Heart left ventricle (tissue), 13 donors: ENCODE data around the gene SEMA5B.

ENCODE experiments used
- POLR2A ChIP-seq, 2 donors: fragments of 450-650 bp; IDR thresholded peaks; one replicate each; pipeline ENCODE4 v1.6.1; 2017; ENCODE audit warnings: antibody characterized with exemption in 2 of 2, mild to moderate bottlenecking in 2 of 2, moderate library complexity in 2 of 2
- TF ChIP-seq, protein P1 (sequence below), 12 donors: fragments of 200-600 bp; sonication (generic) in 4 of 12; IDR thresholded peaks; one replicate each; pipeline versions ENCODE4 v1.5.0 to v1.8.0; 2018 to 2022; ENCODE audit warnings: antibody characterized with exemption in 12 of 12, mild to moderate bottlenecking in 5 of 12
- donor health status: ischemic (EF 13 %, LVEDD 7.1; RV severe dilation, severe dysfunction).
- donor health status: DM: no; HTN: yes; CAD: no.
- donor health status: DM: no; HTN: no; CAD: no.
- donor health status: ischemic (EF 25% LVEDD 6.9; RV normal size, moderate dysfunction).
- donor health status: ischemic (EF 25% LVEDD 5.7; RV mildly dilated, moderate dysfunction).
- donor health status: ischemic (EF 35%, LVEDD 5.7; RV mildly dilated, moderate dysfunction).
- donor health status: nonischemic (EF 11% LVEDD 7.7; RV severe dilation, severe dysfunction).
- donor health status: DM: yes; HTN: yes; CAD: no.
- donor health status: PGD.
- donor health status: ischemic (EF 29% LVEDD 5.4; RV normal size, mild dysfunction).
- donor health status: nonischemic (EF 23%, LVEDD 6.1; RV moderate dilation, normal function).

DNA sequence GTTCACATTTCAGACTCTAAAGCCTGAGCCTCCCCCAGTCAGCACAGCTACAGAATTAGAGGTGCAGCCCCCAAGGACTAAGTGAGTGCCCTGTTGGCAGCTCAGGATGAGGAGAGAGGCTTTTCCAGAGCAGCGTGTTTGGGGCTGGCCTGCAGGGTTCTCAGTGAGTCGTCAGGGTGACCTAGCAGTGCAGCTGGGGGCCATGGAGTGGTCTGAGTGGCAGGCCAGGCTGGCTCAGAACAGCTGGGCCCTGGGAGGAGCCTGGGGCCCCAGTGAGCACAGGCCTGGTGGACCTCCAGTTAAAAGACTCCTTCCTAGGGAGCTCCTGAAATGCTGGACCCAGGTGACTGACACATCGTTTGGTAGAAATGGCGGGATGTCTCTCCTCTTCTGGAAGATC is 124.4 kb downstream of the SEMA5B start:
- TF ChIP-seq, protein P1, sequence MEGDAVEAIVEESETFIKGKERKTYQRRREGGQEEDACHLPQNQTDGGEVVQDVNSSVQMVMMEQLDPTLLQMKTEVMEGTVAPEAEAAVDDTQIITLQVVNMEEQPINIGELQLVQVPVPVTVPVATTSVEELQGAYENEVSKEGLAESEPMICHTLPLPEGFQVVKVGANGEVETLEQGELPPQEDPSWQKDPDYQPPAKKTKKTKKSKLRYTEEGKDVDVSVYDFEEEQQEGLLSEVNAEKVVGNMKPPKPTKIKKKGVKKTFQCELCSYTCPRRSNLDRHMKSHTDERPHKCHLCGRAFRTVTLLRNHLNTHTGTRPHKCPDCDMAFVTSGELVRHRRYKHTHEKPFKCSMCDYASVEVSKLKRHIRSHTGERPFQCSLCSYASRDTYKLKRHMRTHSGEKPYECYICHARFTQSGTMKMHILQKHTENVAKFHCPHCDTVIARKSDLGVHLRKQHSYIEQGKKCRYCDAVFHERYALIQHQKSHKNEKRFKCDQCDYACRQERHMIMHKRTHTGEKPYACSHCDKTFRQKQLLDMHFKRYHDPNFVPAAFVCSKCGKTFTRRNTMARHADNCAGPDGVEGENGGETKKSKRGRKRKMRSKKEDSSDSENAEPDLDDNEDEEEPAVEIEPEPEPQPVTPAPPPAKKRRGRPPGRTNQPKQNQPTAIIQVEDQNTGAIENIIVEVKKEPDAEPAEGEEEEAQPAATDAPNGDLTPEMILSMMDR (IDR thresholded peaks at IDR 0.05), result no peak
- TF ChIP-seq POLR2A (IDR thresholded peaks at IDR 0.05), result no peak
